BJ (cell line): ENCODE data around the gene CLEC20A. TPM values are rescaled to one million over a fixed set of nuclear protein-coding genes. Genes with fewer than 3 reads are reported as not detected.

Source experiments
- CTCF ChIA-PET: fragments of 350-600 bp; formaldehyde crosslinking; extraction: SDS; loops from one replicate; lab custom pipeline; 2021; ENCODE audit warnings: antibody characterized with exemption, inconsistent platforms; lab: Yijun Ruan, JAX
- POLR2A ChIA-PET: fragments of 300-600 bp; sonication (Branson Sonifier 250); formaldehyde crosslinking; extraction: SDS; loops from one replicate; lab custom pipeline; 2021; ENCODE audit warnings: antibody characterized with exemption; lab: Charles Lee
- DNase-seq: peaks from one replicate; pipeline ENCODE4 v3.0.0-alpha.2; 2011; ENCODE audit warnings: low read depth
- H3K27me3 ChIP-seq: 2 replicates; pipeline ENCODE4 v1.6.0; 2011; ENCODE audit warnings: low read length; ENCODE audit not compliant: control insufficient read depth, insufficient read depth
- H3K36me3 ChIP-seq: 2 replicates; pipeline ENCODE4 v1.5.1; 2011; ENCODE audit warnings: low read length; ENCODE audit not compliant: control insufficient read depth, insufficient read depth
- H3K4me3 ChIP-seq: 2 replicates; pipeline ENCODE4 v1.5.1; 2011; ENCODE audit warnings: low read depth, mild to moderate bottlenecking, control low read depth, low read length
- polyA plus RNA-seq: library from polyadenylated mRNA; depleted of rRNA; stranded (reverse); fragments of >200 nt; gene quantifications from 2 replicates; pipeline ENCODE4 v1.2.3, GENCODE V29; 2011
- TF ChIP-seq, protein P1 (sequence below): IDR thresholded peaks from 2 replicates; pipeline ENCODE4 v1.5.1; 2011; ENCODE audit warnings: low read depth, mild to moderate bottlenecking, control low read depth, inconsistent platforms, low read length, moderate library complexity; ENCODE audit not compliant: insufficient read depth

Gene CLEC20A
- polyA plus RNA-seq, 1 experiment: not detected

DNA sequence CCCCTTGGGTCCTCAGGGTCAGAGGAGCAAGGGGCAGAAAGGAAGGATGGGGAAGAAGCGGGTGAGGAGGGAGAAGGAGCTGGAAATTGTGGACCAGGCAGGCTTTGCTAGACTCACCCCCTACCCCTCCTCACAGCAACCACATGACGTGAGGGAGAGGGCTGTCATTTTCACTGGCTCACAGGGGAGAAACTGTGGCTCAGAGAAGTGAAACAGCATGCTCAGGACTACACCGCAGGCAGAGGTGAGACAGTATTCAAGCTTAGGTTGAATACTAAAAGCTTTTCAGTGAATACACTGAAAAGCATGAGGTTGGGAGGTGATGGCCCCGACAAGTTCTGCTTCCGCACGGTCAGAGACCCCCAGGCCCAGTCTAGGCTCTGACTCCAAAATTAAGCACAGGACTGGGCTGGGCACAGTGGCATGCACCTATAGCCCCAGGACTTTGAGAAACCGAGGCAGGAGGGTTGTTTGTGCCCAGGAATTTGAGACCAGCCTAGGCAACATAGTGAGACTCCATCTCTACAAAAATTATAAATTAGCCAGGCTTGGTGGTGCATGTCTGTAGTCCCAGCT lies 1.2 kb upstream of the CLEC20A start:
- CTCF ChIA-PET: interaction anchor here (5.9 to 8.5 kb wide), 3 partner anchors 18 to 187 kb away, joined by 63 to 111 read pairs (median 91); partner anchors contain the start of gene TEX35
- TF ChIP-seq, protein P1, sequence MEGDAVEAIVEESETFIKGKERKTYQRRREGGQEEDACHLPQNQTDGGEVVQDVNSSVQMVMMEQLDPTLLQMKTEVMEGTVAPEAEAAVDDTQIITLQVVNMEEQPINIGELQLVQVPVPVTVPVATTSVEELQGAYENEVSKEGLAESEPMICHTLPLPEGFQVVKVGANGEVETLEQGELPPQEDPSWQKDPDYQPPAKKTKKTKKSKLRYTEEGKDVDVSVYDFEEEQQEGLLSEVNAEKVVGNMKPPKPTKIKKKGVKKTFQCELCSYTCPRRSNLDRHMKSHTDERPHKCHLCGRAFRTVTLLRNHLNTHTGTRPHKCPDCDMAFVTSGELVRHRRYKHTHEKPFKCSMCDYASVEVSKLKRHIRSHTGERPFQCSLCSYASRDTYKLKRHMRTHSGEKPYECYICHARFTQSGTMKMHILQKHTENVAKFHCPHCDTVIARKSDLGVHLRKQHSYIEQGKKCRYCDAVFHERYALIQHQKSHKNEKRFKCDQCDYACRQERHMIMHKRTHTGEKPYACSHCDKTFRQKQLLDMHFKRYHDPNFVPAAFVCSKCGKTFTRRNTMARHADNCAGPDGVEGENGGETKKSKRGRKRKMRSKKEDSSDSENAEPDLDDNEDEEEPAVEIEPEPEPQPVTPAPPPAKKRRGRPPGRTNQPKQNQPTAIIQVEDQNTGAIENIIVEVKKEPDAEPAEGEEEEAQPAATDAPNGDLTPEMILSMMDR: no peak
- DNase-seq: no peak
- Histone ChIP-seq H3K36me3 (no peaks in the 10 kb centered on the region), H3K27me3 (no peaks in the 10 kb centered on the region), H3K4me3 (no peak overlapping the region)
- POLR2A ChIA-PET: interaction anchor here (0.5 kb wide), 1 partner anchor 18 kb away, joined by 7 read pairs; no protein-coding TSS in a partner anchor

DNA sequence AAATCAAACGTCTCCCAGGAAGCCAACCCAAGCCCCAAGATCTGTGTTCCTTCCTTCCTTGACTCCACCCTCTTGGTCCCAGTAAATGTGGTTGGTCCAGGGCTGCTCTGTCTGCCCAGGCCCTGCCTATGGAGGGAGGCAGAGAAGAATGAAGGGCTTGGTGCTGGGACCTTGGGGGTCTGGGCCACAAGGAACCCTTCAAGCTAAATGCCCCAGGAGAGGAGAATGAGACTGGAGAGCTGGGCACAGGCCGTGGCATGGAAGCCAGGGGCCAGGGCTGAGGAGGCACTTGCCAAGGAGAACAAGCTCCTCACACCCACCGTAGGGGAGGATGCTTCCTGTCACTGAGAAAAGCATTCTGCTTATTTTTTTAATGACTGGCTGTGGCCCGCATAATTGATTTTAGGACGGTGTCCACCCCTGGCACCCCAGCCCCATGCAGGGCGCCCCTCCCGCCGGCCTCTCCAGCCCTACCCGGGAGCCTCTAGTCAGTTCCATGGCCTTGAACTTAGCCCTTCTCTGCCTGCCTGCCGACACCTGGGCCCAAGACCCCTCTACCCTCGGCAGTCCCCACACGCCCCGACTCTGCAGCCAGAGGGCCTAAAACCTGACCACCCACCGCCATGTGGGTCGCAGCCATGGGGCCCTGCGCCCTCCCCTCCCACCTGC lies 889 bp downstream of the CLEC20A start:
- ChIA-PET POLR2A (no interaction called here), CTCF (interaction anchor here (0.9 to 1.6 kb wide), 3 partner anchors 11 to 196 kb away, joined by 3 read pairs; no protein-coding TSS in a partner anchor)
- H3K27me3 ChIP-seq: no peaks in the 10 kb centered on the region
- DNase-seq: no peak
- H3K4me3 ChIP-seq: no peak overlapping the region
- TF ChIP-seq, protein P1: no peak
- no peaks in the 10 kb centered on the region for H3K36me3 ChIP-seq

DNA sequence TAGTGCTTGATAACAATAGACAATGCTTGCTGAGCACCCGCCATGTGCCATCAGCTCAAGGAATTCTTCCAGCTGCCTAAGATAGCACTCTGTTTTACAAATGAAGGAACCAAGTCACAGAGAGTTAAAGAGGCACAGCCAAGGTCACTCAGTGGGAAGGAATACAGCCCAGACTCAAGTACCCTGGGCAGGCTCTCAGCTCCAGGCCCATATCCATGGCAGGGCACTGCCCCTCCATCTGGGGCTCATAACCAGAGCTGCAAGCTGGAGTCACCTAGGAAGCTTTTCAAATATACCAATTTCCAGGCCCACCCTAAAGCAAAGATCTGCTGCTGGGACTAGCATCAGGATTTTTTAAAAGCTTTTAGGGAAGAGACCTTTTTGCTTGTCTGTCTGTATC lies 1.6 kb downstream of the CLEC20A start:
- ChIA-PET POLR2A (no interaction called here), CTCF (interaction anchor here (0.7 to 1.7 kb wide), 7 partner anchors 8 to 195 kb away, joined by 3 to 5 read pairs (median 3); no protein-coding TSS in a partner anchor)
- TF ChIP-seq, protein P1: no peak
- H3K36me3 ChIP-seq: no peaks in the 10 kb centered on the region
- H3K4me3 ChIP-seq: no peak overlapping the region
- H3K27me3 ChIP-seq: no peaks in the 10 kb centered on the region
- no peak for DNase-seq

DNA sequence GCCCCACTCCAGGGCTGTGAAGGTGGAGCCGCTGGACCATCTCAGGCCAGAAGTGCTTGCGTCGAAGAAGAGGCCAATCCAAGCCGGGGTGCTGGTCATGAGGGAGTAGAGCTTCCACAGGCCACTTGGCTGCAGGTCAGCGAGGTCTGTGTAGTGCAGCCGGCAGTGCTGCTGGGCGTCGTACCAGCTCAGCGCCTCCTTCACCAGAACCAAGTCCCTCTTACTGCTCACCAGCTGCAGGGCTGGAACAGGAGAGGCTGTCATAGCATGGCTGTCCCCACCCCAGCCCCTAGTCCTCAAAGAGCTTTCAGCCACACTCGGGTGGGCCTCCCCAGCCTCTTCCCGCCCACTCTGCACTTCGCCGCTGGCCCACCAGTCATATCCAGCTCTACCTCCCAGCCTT lies 2.2 kb downstream of the CLEC20A start:
- Histone ChIP-seq H3K36me3 (no peaks in the 10 kb centered on the region), H3K27me3 (no peaks in the 10 kb centered on the region), H3K4me3 (no peak overlapping the region)
- TF ChIP-seq, protein P1: no peak
- no peak for DNase-seq
- ChIA-PET CTCF (interaction anchor here (0.7 to 1.7 kb wide), 5 partner anchors 7 to 184 kb away, joined by 3 to 5 read pairs (median 4); no protein-coding TSS in a partner anchor), POLR2A (no interaction called here)

DNA sequence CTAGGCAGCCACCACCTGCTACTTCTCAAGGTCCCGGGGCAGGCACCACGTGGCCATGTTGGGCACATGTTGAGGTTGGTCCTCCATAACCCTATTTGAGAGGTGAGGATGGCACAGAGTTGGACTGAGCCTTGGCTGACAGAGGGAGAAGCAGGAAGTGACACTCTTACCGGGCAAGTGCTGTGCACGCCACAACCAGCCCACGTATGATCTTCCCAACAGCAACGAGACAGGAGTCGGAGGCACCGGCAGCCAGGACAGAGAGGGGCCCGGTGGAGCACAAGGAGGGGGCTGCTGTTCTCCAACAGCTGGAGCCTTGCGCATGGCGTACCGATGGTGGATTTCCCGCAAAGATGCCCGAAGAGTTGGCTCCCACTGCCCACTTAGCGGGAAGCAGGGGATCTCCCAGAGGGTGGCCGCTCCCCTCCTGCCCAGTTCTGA lies 3.4 kb downstream of the CLEC20A start:
- no peak for DNase-seq
- Histone ChIP-seq H3K36me3 (no peaks in the 10 kb centered on the region), H3K27me3 (no peaks in the 10 kb centered on the region), H3K4me3 (no peak overlapping the region)
- ChIA-PET CTCF (interaction anchor here (1.2 to 2.2 kb wide), 3 partner anchors 8 to 12 kb away, joined by 3 to 25 read pairs (median 5); no protein-coding TSS in a partner anchor), POLR2A (no interaction called here)
- TF ChIP-seq, protein P1: no peak
